ENCODE measurements around the gene ITFG1. TPM values are rescaled to one million over a fixed set of nuclear protein-coding genes. Genes with fewer than 3 reads are reported as not detected.
"Not testable (repeated sequence)": the region's sequence is repeated elsewhere in the genome, so short reads cannot be mapped to it uniquely, and the experiment has no call there.

The ITFG1 gene
- total RNA-seq, 4 donors from 2014 or later, result 31.7 to 66.0 (median 38.1) TPM

DNA sequence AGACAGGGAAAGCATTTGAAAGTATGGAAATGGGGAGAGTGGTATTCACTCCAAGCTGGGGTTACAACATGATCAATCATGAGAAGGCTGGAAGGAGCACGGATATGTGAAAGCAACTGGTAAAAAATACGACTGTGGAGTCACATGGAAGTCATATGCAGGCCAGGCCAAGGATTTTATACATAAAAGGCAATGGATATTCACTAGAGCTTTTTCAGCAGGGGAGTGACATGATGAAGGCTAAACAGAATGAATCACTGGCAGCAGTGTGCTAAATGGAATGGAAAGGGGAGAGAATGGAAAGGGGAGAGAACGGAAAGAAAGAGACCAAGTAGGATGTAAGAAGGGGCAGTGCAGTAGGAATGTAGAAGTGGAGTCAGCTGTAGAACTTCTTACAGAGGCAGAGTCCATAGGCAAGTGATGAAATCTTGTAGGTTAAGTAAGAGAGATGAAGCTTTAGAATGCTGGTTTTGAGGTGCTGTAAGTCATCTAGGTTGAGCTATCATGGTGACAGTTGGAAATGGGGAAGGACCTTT, 304.1 kb downstream of the ITFG1 start:
- TF ChIP-seq, protein P1, sequence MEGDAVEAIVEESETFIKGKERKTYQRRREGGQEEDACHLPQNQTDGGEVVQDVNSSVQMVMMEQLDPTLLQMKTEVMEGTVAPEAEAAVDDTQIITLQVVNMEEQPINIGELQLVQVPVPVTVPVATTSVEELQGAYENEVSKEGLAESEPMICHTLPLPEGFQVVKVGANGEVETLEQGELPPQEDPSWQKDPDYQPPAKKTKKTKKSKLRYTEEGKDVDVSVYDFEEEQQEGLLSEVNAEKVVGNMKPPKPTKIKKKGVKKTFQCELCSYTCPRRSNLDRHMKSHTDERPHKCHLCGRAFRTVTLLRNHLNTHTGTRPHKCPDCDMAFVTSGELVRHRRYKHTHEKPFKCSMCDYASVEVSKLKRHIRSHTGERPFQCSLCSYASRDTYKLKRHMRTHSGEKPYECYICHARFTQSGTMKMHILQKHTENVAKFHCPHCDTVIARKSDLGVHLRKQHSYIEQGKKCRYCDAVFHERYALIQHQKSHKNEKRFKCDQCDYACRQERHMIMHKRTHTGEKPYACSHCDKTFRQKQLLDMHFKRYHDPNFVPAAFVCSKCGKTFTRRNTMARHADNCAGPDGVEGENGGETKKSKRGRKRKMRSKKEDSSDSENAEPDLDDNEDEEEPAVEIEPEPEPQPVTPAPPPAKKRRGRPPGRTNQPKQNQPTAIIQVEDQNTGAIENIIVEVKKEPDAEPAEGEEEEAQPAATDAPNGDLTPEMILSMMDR (IDR thresholded peaks at IDR 0.05), result no peak
- TF ChIP-seq POLR2A (IDR thresholded peaks at IDR 0.05), result no peak
- no peak overlapping the region for H3K4me3 ChIP-seq (ENCODE audit: low read depth, poor library complexity, severe bottlenecking)
- DNase-seq (ENCODE audit: low spot score in 2 of 2), result no peak
- intact Hi-C loops (cut with DNase I; ENCODE audit: low total_unique reads), result no loop called here
- 75 to 82% methylated on average over 3 of the region's 3 CpGs for WGBS, 2 donors

DNA sequence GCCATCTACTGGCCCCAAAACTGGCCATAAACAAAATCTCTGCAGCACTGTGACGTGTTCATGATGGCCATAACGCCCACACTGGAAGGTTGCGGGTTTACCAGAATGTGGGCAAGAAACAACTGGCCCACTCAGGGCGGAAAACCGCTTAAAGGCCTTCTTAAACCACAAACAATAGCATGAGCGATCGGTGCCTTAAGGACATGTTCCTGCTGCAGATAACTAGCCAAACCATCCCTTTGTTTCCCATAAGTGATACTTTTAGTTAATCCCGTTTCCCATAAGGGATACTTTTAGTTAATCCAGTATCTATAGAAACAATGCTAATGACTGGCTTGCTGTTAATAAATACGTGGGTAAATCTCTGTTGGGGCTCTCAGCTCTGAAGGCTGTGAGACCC, 308.4 kb downstream of the ITFG1 start:
- intact Hi-C loops (cut with DNase I; ENCODE audit: low total_unique reads), result not testable (repeated sequence)
- 96 to 98% methylated on average over 9 of the region's 9 CpGs for WGBS, 2 donors

DNA sequence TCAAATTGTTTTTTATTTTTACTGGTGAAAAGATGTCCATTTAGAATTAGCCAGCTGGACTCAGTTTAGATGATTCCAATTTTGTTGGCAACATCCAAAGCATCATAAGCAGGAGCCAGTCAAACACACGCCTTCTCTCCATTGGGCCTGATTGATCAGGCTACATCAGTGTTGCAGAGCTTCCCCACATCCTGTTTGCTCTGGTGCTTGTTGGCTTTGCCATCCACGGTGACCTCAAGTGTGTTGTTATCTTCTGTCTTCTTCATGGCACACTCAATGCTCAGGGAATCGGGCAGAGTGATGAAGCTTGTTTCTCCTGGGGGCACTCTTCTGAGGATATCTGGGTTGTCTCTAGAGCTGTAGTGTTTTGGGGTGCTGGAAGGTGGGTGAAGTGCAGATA, 310.8 kb downstream of the ITFG1 start:
- no peak for DNase-seq (ENCODE audit: low spot score in 2 of 2)
- intact Hi-C loops (cut with DNase I; ENCODE audit: low total_unique reads), result no loop called here
- TF ChIP-seq, protein P1 (IDR thresholded peaks at IDR 0.05), result no peak
- TF ChIP-seq POLR2A (IDR thresholded peaks at IDR 0.05), result no peak
- WGBS, 2 donors, result 87 to 94% methylated on average over 3 of the region's 3 CpGs
- H3K4me3 ChIP-seq (ENCODE audit: low read depth, poor library complexity, severe bottlenecking), result no peak overlapping the region

More for the DNA sequence above, 308.4 kb downstream of the ITFG1 start:
- not testable (repeated sequence) for H3K4me3 ChIP-seq (ENCODE audit: low read depth, poor library complexity, severe bottlenecking); DNase-seq (ENCODE audit: low spot score in 2 of 2)

DNA sequence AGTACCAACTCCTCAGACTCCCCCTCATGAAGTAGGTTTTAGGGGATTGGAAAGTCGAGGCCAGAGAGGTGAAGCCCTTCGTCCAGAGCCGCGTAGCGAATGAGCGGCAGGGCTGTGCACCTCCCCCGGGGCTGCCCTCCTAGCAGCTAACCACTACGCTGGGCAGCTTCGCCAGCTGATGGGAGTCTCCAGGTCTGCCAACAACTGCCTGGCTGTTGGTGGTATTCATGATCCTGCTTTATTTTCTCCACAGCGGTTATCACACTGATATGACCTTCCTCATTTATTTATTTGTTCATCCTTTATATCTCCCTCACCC, 316.3 kb downstream of the ITFG1 start:
- H3K4me3 ChIP-seq (ENCODE audit: low read depth, poor library complexity, severe bottlenecking), result peak overlapping the region; percentile 6
- WGBS, 2 donors, result 26 to 28% methylated on average over 10 of the region's 10 CpGs
- intact Hi-C loops (cut with DNase I; ENCODE audit: low total_unique reads), result no loop called here

GRCh38 chr16:47143677-47144558, 316.9 kb downstream of the ITFG1 start, which contains the start of gene NETO2:
Gene NETO2, minus strand, starts transcription at chr16:47143945. Its CDS starts 333 bp downstream, at chr16:47143612.
- intact Hi-C loops (cut with DNase I; ENCODE audit: low total_unique reads), result no loop called here
- TF ChIP-seq, protein P1 (IDR thresholded peaks at IDR 0.05), result no peak
- TF ChIP-seq POLR2A (IDR thresholded peaks at IDR 0.05), result no peak
- peak within 1 kb of the TSS; percentile 32 for H3K4me3 ChIP-seq (ENCODE audit: low read depth, poor library complexity, severe bottlenecking)
- peak in 1 of 2 donors; percentile 22 for DNase-seq (ENCODE audit: low spot score in 2 of 2)
- WGBS, 2 donors, result 0 to 7% methylated on average over 19 to 29 of the region's 130 CpGs

More for the DNA sequence above, 316.3 kb downstream of the ITFG1 start:
- TF ChIP-seq, protein P1 (IDR thresholded peaks at IDR 0.05), result no peak
- TF ChIP-seq POLR2A (IDR thresholded peaks at IDR 0.05), result no peak
- no peak for DNase-seq (ENCODE audit: low spot score in 2 of 2)

DNA sequence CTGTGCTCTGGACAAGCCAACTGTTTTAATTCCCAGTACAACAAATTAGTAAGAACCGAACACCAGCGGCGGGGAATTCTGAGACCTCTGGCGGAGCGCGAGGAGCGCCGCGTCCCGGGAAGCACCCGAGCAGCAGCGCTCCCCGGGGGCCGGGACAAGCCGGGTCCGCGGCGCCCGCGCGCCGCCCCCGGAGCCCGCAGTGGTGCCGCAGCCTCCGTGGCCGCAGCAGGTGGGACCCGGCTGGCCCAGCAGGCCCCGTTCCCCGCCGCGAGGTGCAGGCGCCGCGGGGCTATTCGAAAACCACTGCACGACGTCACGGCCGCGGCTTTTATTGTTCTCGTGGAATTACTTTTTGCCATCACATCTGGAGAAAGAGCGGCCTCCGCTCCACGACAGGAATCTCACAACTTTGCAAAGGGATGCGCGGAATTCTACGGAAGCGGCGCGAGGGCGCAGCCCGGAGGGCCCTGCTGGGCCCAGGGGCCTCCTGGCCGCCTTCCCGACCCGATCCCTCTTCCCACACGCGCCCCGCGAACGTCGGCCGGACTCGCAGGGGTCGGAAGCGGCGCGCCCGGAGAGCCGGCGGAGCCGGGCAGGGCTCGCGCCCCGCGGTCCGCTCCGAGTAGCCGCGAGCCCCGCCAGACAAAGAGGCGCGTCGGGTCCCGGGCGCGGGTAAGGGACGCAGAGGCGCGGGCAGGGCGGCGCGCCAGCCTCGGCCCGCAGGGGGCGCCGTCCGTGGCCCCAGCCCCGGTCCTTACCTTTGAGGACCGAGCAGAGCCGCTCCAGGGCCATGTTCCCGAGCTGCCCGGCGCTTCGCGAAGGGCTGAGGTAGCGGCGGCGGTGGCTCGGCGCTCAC, 317.8 kb downstream of the ITFG1 start:
- DNase-seq (ENCODE audit: low spot score in 2 of 2), result no peak
- intact Hi-C loops (cut with DNase I; ENCODE audit: low total_unique reads), result no loop called here

More for the DNA sequence above, 317.8 kb downstream of the ITFG1 start:
- H3K4me3 ChIP-seq (ENCODE audit: low read depth, poor library complexity, severe bottlenecking), result peak overlapping the region; percentile 32
- TF ChIP-seq, protein P1 (IDR thresholded peaks at IDR 0.05), result no peak
- TF ChIP-seq POLR2A (IDR thresholded peaks at IDR 0.05), result no peak
- 0 to 2% methylated on average over 47 to 84 of the region's 111 CpGs for WGBS, 2 donors

All from lower leg skin (tissue), 4 donors.